PC-9 (cell line): ENCODE measurements around the gene ZNF212. TPM values are rescaled to one million over a fixed set of nuclear protein-coding genes. Genes with fewer than 3 reads are reported as not detected.

Source experiments
- BruUV-seq: library from RNA; stranded (reverse); fragments of 400-500 nt; replicated peaks from 2 replicates; lab custom pipeline; 2021; lab: Mats Ljungman, UMichigan
- CTCF ChIA-PET: fragments of 300-600 bp; sonication (Branson Sonifier 250); formaldehyde crosslinking; loops from one replicate; lab custom pipeline; 2022; ENCODE audit warnings: antibody characterized with exemption; lab: Charles Lee
- POLR2A ChIA-PET: fragments of 300-600 bp; sonication (Branson Sonifier 250); formaldehyde crosslinking; loops from one replicate; lab custom pipeline; 2022; ENCODE audit warnings: antibody characterized with exemption; ENCODE audit not compliant: unreplicated experiment; lab: Charles Lee
- DNase-seq, 2 experiments: peaks; one replicate each; pipeline versions ENCODE4 v3.0.0 to v3.0.0-alpha.2; 2015 to 2022; ENCODE audit warnings: mixed read lengths in 1 of 2
- H2AFZ ChIP-seq: fragments of 200-600 bp; sonication (generic); 2 replicates; pipeline ENCODE4 v1.8.1; 2017; ENCODE audit warnings: antibody characterized with exemption
- H3F3A ChIP-seq: fragments of 200-600 bp; sonication (generic); 2 replicates; pipeline ENCODE4 v1.8.1; 2017; ENCODE audit warnings: antibody characterized with exemption, mild to moderate bottlenecking, low read depth; ENCODE audit not compliant: insufficient read depth
- H3K27ac ChIP-seq: fragments of 200-600 bp; sonication (generic); 2 replicates; pipeline ENCODE4 v1.6.1; 2016; ENCODE audit warnings: mixed run types
- H3K27me3 ChIP-seq: fragments of 200-600 bp; sonication (generic); 2 replicates; pipeline ENCODE4 v1.6.1; 2016; ENCODE audit warnings: low read depth, mixed run types; ENCODE audit not compliant: insufficient read depth
- H3K36me3 ChIP-seq: fragments of 200-600 bp; sonication (generic); 2 replicates; pipeline ENCODE4 v1.6.1; 2016; ENCODE audit warnings: low read depth, mixed run types
- H3K4me1 ChIP-seq: fragments of 200-600 bp; sonication (generic); replicated peaks from 2 replicates; pipeline ENCODE4 v1.6.1; 2016; ENCODE audit warnings: mixed run types; ENCODE audit not compliant: insufficient read depth
- H3K4me2 ChIP-seq: fragments of 200-600 bp; sonication (generic); 2 replicates; pipeline ENCODE4 v1.6.1; 2017; ENCODE audit warnings: mixed run types
- H3K4me3 ChIP-seq: fragments of 200-600 bp; sonication (generic); 2 replicates; pipeline ENCODE4 v1.6.1; 2016; ENCODE audit warnings: mixed run types
- H3K79me2 ChIP-seq: fragments of 200-600 bp; sonication (generic); 2 replicates; pipeline ENCODE4 v1.6.1; 2017; ENCODE audit warnings: low read depth, mixed run types
- H3K9me2 ChIP-seq: fragments of 200-600 bp; sonication (generic); 2 replicates; pipeline ENCODE4 v1.8.1; 2017; ENCODE audit warnings: mild to moderate bottlenecking; ENCODE audit not compliant: insufficient read depth
- H3K9me3 ChIP-seq: fragments of 200-600 bp; sonication (generic); 2 replicates; pipeline ENCODE4 v1.8.1; 2016; ENCODE audit warnings: low read depth; ENCODE audit not compliant: insufficient read depth
- H4K20me1 ChIP-seq: fragments of 200-600 bp; sonication (generic); 2 replicates; pipeline ENCODE4 v1.8.1; 2017; ENCODE audit not compliant: insufficient read depth
- EZH2 ChIP-seq: fragments of 200-600 bp; sonication (generic); IDR thresholded peaks from 2 replicates; pipeline ENCODE4 v1.8.0; 2017; ENCODE audit warnings: antibody characterized with exemption, low read depth
- intact Hi-C: fragments of 100-400 bp; cut with micrococcal nuclease; formaldehyde crosslinking; loops from one replicate; pipeline ENCODE4 v1.10.0; 2022; ENCODE audit not compliant: unreplicated experiment
- total RNA-seq: library from RNA; stranded (reverse); gene quantifications from 2 replicates; pipeline ENCODE4 v1.2.3, GENCODE V29; 2021
- TF ChIP-seq, protein P1 (sequence below): fragments of 200-600 bp; sonication (generic); conservative IDR thresholded peaks from 2 replicates; pipeline ENCODE4 v1.6.1; 2017; ENCODE audit warnings: mixed run types, antibody characterized with exemption, mild to moderate bottlenecking, moderate library complexity

The ZNF212 gene
- total RNA-seq, 1 experiment from 2014 or later = 16.9 TPM

DNA sequence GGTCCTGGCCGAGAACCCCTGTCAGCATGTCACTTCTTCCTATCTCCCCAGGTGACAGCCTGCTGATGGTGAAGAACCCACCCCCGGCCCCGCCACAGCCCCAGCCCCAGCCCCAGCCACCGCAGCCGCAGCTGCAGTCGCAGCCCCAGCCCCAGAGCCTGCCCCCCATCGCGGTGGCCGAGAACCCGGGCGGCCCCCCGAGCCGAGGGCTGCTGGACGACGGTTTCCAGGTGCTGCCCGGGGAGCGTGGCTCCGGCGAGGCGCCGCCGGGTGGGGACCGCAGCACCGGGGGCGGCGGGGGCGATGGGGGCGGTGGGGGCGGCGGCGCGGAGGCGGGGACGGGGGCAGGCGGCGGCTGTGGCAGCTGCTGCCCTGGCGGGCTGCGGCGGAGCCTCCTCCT, 15.7 kb upstream of the ZNF212 start:
- CTCF ChIA-PET = no interaction called here
- H3K36me3 ChIP-seq = peaks cover 5% of the 10 kb centered on the region

DNA sequence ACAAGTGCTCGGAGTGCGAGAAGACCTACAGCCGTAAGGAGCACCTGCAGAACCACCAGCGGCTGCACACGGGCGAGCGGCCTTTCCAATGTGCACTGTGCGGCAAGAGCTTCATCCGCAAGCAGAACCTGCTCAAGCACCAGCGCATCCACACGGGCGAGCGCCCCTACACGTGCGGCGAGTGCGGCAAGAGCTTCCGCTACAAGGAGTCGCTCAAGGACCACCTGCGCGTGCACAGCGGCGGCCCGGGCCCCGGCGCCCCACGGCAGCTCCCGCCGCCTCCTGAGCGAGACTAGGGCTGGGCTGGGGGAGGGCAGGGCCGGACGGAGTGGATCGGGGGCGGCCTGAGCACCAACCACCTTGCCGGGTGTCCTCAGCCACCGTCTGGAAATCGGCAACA, 15.1 kb upstream of the ZNF212 start:
- intact Hi-C loops = no loop called here
- no peaks in the 10 kb centered on the region for H3K9me3 ChIP-seq
- no peak for DNase-seq
- no peak overlapping the region for H3K27ac ChIP-seq
- TF ChIP-seq, protein P1, sequence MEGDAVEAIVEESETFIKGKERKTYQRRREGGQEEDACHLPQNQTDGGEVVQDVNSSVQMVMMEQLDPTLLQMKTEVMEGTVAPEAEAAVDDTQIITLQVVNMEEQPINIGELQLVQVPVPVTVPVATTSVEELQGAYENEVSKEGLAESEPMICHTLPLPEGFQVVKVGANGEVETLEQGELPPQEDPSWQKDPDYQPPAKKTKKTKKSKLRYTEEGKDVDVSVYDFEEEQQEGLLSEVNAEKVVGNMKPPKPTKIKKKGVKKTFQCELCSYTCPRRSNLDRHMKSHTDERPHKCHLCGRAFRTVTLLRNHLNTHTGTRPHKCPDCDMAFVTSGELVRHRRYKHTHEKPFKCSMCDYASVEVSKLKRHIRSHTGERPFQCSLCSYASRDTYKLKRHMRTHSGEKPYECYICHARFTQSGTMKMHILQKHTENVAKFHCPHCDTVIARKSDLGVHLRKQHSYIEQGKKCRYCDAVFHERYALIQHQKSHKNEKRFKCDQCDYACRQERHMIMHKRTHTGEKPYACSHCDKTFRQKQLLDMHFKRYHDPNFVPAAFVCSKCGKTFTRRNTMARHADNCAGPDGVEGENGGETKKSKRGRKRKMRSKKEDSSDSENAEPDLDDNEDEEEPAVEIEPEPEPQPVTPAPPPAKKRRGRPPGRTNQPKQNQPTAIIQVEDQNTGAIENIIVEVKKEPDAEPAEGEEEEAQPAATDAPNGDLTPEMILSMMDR = no peak
- TF ChIP-seq EZH2 = no peak
- 0 out of 2 replicates have a peak, but pooled peaks cover 6% of the 10 kb centered on the region for H3K4me1 ChIP-seq
- H3K9me2 ChIP-seq = no peaks in the 10 kb centered on the region
- H3K27me3 ChIP-seq = no peaks in the 10 kb centered on the region
- H4K20me1 ChIP-seq = no peaks in the 10 kb centered on the region
- no peaks in the 10 kb centered on the region for H3K36me3 ChIP-seq
- BruUV-seq = no TSS peak
- H3K4me3 ChIP-seq = no peak overlapping the region
- peaks cover 23% of the 10 kb centered on the region for H3F3A ChIP-seq
- ChIA-PET CTCF (no interaction called here), POLR2A (no interaction called here)
- no peak overlapping the region for H3K4me2 ChIP-seq
- H2AFZ ChIP-seq = no peak overlapping the region
- no peaks in the 10 kb centered on the region for H3K79me2 ChIP-seq

More for the DNA sequence above, 15.7 kb upstream of the ZNF212 start:
- no peak overlapping the region for H3K4me3 ChIP-seq
- TF ChIP-seq EZH2 = no peak
- TF ChIP-seq, protein P1 = no peak
- H3K79me2 ChIP-seq = no peaks in the 10 kb centered on the region
- no peaks in the 10 kb centered on the region for H3K9me3 ChIP-seq
- H3K4me1 ChIP-seq = 0 out of 2 replicates have a peak, but pooled peaks cover 6% of the 10 kb centered on the region
- H3F3A ChIP-seq = peaks cover 22% of the 10 kb centered on the region
- POLR2A ChIA-PET = no interaction called here
- intact Hi-C loops = no loop called here
- no peak overlapping the region for H2AFZ ChIP-seq
- no peaks in the 10 kb centered on the region for H3K27me3 ChIP-seq
- H3K9me2 ChIP-seq = no peaks in the 10 kb centered on the region
- H4K20me1 ChIP-seq = no peaks in the 10 kb centered on the region
- no TSS peak for BruUV-seq
- no peak overlapping the region for H3K27ac ChIP-seq
- H3K4me2 ChIP-seq = no peak overlapping the region
- DNase-seq = no peak

DNA sequence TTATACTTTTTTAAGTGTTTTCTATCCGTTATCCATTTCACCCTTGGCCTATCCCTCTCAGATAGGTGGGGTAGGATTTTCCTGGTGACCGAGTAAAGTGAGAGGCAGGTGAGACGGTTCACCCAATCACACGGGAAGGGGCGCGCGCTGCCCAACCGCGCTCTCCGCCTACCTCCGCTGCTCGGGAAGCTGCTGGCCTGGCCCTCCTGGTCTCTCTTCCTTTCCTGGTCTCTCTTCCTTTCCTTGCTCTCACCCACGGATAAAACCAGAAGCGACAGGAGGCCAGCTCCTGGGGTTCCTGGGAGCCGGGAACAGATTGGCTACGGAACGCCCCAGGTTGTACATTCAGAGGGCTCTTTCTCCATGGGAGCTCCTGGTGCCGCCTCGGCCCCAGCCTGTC, 14.3 kb upstream of the ZNF212 start:
- no TSS peak for BruUV-seq
- Histone ChIP-seq H3F3A (peaks cover 29% of the 10 kb centered on the region), H3K9me2 (no peaks in the 10 kb centered on the region), H3K4me2 (no peak overlapping the region), H2AFZ (no peak overlapping the region), H3K79me2 (no peaks in the 10 kb centered on the region), H3K4me3 (no peak overlapping the region), H3K4me1 (0 out of 2 replicates have a peak, but pooled peaks cover 6% of the 10 kb centered on the region), H3K36me3 (no peaks in the 10 kb centered on the region), H3K9me3 (no peaks in the 10 kb centered on the region), H3K27me3 (no peaks in the 10 kb centered on the region), H4K20me1 (no peaks in the 10 kb centered on the region), H3K27ac (no peak overlapping the region)
- ChIA-PET CTCF (no interaction called here), POLR2A (no interaction called here)
- DNase-seq = no peak
- intact Hi-C loops = no loop called here
- TF ChIP-seq, protein P1 = no peak
- no peak for TF ChIP-seq EZH2
